Stimulated activated CD8-positive, alpha-beta memory T cell treated with anti-CD3 and anti-CD28 coated beads, Interleukin-4, amount 100 ng/mL, for 24 hours (primary cell): ENCODE results near the gene CNTNAP5.

Experiments used
- DNase-seq: peaks from one replicate; pipeline ENCODE4 v3.0.0-alpha.2; 2020; ENCODE audit warnings: low read depth

The CNTNAP5 gene

DNA sequence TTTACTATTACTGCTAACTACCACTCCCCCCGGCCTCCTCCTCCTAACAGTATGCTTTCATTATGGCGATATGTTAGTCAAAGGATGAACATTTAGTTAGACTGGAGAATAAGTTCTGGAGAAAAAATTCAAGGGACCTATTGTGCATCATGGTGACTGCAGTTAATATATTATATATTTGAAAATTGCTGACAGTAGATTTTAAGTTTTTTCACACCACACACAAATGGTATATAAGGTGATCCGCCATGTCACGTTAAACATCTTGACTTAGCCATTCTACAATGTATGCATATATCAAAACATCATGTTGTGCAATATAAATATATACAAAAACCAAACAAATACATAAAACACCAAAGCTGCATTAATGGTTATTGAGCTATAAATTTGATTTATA, 873.7 kb downstream of the CNTNAP5 start:
- no peak for DNase-seq

DNA sequence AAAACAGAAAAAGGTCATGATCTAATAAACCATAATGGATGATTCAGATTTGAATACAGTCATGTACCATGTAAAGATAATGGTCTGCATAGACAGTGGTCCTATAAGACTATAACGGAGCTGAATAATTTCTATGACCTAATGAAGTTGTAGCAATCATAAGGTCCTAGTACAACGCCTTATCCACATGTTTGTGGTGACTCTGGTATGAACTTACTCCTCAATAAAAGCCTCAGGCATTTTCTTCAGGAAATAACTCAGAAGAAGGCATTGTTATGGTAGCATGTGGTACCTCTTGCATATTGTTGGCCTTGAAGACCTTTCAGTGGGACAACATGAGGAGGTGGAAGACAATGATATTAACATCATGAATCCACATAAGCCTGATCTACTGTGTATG, 883.3 kb downstream of the CNTNAP5 start:
- DNase-seq = no peak

DNA sequence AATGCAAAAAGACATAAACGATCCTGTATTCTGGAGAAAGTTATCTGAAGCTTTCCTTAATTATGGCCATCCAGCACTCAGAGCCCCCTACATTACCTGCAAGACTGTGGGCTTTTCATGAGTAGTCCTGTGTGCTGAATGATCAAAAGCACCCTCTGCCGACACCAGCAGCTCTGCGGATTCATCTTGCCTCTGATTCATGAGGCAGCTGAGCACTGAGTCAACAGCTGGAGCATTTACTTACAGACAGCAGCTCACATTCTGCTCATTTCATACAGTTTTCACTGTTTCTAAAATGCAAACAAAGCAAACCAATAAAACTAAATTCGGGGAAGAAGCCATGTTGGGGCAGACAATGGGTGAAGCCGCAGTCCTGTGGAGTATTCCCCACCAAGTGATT, 886.5 kb downstream of the CNTNAP5 start:
- no peak for DNase-seq

DNA sequence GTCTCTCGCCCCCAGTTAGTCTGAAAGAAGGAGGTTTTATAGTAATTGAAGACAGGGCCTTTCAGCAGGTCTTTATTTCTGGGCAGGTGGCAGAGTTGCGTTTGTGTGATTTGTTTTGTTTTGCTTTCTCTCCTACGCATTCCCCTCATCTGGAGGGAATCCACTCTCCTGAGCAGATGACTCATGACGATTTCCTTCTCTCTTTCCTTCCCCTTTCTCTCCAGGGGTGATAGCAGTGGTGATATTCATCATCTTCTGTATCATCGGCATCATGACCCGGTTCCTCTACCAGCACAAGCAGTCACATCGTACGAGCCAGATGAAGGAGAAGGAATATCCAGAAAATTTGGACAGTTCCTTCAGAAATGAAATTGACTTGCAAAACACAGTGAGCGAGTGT, 888.8 kb downstream of the CNTNAP5 start:
- DNase-seq = no peak

DNA sequence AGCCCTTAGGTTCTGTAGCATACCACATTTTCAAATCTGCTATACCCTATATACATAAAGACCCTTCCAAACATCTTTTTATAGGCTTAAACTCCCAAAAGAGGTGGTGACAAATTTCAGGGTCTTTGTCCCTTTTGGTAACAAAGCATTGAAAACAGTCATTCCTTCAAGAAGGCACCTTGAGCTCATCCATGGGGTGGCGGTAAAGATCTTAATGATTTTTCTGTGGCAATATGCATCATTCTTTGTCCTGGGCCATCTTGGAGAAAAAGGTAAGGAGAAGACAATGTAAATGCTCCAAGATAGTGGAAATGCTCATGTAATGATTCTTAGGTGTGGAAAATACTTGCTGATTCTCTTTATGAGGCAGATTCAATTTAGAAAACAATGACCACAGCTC, 890.5 kb downstream of the CNTNAP5 start:
- DNase-seq = no peak

DNA sequence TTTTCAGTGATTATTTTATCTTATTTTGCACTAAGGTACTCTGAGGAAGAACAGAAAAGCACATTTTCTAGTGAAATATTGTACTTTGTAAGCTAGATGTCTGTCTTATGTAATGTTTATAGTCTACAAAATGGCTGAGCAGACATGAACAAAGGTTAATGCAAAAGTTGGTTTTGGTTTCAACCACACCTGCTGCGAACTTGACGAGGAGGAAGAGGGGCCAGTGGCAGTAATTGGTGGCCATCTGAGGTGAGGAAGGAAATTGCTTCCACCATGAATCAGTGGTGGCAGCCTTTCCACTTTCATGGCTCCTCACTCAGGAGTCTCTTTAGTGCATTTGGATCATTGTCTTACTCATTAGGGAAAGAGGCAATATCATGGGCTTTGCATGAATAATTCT, 894.2 kb downstream of the CNTNAP5 start:
- no peak for DNase-seq

DNA sequence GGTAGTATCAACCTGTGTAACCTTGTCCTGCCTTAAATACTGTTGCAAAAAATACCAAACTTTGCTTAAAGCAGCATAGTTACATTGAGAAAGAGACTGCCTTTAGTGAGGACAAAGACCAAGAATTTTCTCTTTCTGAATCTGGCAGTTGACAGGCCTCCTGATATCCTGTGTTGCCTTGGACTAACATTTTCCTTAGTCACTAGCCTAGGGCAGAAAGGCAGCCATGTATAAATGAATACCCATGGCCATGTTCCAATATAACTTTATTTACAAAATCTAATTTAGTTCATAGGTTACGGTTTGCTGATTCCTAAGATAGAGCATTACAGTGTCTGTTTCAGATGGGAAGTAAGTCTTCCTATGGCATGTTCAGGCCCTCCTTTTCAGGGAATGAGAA, 895.4 kb downstream of the CNTNAP5 start:
- DNase-seq = no peak

DNA sequence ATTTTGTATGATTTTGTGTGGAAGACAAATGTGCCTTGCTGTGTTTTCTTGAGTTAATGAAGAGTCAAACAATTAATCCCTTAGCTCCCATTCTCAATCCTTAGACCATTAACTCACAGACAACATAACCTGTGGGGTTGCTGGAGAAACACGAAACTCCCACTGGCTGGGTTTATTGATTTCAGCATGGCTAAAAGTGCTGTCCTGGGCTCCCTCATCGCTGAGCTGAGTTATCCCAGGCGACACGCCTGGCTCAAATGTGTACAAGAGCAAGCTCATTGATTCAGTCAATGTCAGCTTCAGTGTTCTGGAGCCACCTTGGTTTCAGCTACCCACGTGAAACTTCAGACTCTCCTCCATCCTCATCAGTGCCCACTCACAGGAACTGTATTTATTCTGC, 896.1 kb downstream of the CNTNAP5 start:
- DNase-seq = no peak

DNA sequence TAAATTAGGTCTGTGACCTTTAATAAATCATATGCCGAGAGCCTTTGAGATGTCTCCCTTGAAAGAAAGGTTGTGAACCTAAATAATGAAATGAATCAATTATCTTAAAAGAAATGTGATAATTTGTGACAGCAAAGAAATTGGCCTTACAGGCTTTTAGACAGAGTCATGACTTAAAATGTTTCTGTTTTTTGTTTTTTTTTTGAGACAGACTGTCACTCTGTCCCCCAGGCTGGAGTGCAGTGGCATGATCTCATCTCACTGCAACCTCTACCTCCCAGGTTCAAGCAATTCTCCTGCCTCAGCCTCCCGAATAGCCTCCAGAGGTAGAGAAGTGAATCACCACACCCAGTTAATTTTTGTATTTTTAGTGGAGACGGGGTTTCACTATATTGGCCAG, 898.0 kb downstream of the CNTNAP5 start:
- DNase-seq = no peak

DNA sequence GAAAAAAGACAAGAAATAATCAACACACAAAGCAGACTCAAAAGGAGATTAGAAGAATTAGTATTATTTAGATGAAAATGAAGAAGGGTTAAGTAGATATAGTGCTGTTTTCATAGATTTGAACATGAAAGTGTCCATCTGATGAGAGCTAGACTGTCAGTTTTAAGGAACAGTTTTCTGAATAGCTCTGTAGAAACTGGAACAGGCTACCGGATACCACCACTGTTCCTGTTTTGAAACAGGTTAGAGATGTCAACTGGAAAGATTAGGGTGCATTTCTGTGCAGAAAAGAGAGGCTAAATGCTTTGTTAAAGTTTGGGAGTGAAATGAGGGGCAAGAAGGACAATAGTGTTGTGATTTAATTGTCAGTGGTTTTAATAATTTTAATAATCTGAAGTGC, 908.8 kb downstream of the CNTNAP5 start:
- no peak for DNase-seq

DNA sequence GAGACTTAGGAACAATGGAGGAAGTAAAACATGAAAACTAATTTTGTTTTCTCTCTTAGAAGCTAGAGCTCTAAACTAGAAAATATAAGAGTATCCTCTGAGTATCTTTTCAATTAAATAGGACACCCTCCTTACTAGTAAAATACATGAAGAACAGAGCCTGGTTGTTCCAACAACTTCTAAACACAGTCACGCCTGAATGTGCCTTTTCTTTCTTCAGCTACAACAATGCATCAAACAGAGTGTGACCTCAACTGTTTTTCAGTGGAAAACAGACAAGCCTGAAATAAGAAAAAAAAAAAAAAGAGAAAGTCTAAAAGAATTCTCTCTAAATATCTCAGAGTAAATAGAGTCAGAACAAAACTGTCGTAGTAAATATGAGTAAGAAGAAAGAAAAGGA, 928.8 kb downstream of the CNTNAP5 start:
- no peak for DNase-seq

DNA sequence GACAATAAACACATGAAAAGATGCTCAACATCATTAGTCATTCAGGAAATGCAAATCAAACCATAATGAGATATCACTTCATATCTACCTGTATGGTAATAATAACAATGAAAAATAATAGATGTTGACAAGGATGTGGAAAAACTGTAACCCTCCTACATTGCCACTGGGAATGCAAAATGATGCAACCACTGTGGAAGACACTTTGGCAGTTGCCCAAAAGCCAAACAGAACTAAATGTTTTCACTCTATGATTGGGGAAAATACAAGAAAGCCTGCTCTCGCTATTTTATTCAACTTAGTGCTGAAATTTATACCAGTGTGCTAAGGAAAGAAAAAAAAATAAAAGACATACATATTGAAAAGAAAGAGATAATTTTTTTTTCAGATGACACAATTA, 934.5 kb downstream of the CNTNAP5 start:
- DNase-seq = no peak

DNA sequence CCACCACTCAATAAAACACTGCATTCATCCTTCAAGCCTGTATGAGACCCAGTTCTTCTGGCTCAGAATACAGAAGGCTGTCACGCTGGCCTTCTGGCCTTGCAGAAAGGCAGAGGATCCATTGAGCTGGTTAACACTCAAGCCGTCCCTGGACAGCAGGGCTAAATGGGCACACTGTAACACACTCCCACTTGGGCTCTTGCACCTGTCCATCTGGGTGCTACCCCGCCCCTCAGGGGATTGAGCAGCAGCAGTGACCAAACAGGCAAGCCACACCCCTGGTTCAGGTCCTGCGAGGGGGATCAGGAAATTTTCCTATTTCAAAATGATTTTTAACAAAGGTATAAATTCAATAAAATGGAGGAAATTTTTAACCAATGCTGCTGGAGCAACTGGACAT, 936.0 kb downstream of the CNTNAP5 start:
- DNase-seq = no peak
